Tibial nerve (tissue), 4 donors: ENCODE results near the gene DBX1.

Experiments used
- CTCF ChIP-seq, 5 experiments: fragments of 200-600 bp in 3 of 5; fragments of 450-650 bp in 2 of 5; sonication (generic) in 3 of 5; IDR thresholded peaks; one replicate each; pipeline ENCODE4 v1.5.1; 2016 to 2019; ENCODE audit warnings: antibody characterized with exemption in 5 of 5, mild to moderate bottlenecking in 3 of 5, moderate library complexity in 2 of 5
- EP300 ChIP-seq, 2 donors: sonication (generic); formaldehyde crosslinking; IDR thresholded peaks; one replicate each; pipeline ENCODE4 v1.6.1; 2017; ENCODE audit warnings: antibody characterized with exemption in 2 of 2, mild to moderate bottlenecking in 1 of 2
- POLR2A ChIP-seq, 2 donors: fragments of 450-650 bp; IDR thresholded peaks; one replicate each; pipeline ENCODE4 v1.6.1; 2017; ENCODE audit warnings: antibody characterized with exemption in 2 of 2, mild to moderate bottlenecking in 2 of 2, moderate library complexity in 2 of 2

GRCh38 chr11:20208622-20209111 is 48.4 kb upstream of the DBX1 start:
- TF ChIP-seq CTCF (IDR thresholded peaks at IDR 0.05) (no peak), EP300 (IDR thresholded peaks at IDR 0.05) (no peak), POLR2A (IDR thresholded peaks at IDR 0.05) (no peak)
